Astrocyte (in vitro differentiated cells and primary cell): Measurements from ENCODE around the gene PNPLA5. TPM values are rescaled to one million over a fixed set of nuclear protein-coding genes. Genes with fewer than 3 reads are reported as not detected.

Experiments
- DNase-seq: peaks from one replicate; pipeline ENCODE4 v3.0.0-alpha.2; 2010; ENCODE audit warnings: low read depth
- FAIRE-seq: peaks from 2 replicates; lab custom pipeline; 2011; peaks lifted over from hg19 to GRCh38; lab: Jason Lieb, UNC
- H2AFZ ChIP-seq: 2 replicates; pipeline ENCODE4 v1.6.0; 2012; ENCODE audit warnings: low read depth, low read length, inconsistent platforms
- H3K27ac ChIP-seq: 2 replicates; pipeline ENCODE4 v1.5.1; 2011; ENCODE audit warnings: low read depth, low read length, inconsistent platforms
- H3K27me3 ChIP-seq: 2 replicates; pipeline ENCODE4 v1.6.0; 2011; ENCODE audit warnings: low read length, inconsistent platforms; ENCODE audit not compliant: insufficient read depth
- H3K36me3 ChIP-seq: 2 replicates; pipeline ENCODE4 v1.5.1; 2011; ENCODE audit warnings: low read length, inconsistent platforms; ENCODE audit not compliant: insufficient read depth
- H3K4me1 ChIP-seq: 2 replicates; pipeline ENCODE4 v1.5.1; 2011; ENCODE audit warnings: low read length, inconsistent platforms; ENCODE audit not compliant: insufficient read depth
- H3K4me2 ChIP-seq: 2 replicates; pipeline ENCODE4 v1.6.0; 2012; ENCODE audit warnings: low read length, inconsistent platforms
- H3K4me3 ChIP-seq: 2 replicates; pipeline ENCODE4 v1.5.1; 2011; ENCODE audit warnings: low read depth, mild to moderate bottlenecking, low read length, inconsistent platforms; ENCODE audit not compliant: insufficient read depth
- H3K79me2 ChIP-seq: 2 replicates; pipeline ENCODE4 v1.6.0; 2012; ENCODE audit warnings: mild to moderate bottlenecking, low read length, inconsistent platforms; ENCODE audit not compliant: insufficient read depth
- H3K9ac ChIP-seq: 2 replicates; pipeline ENCODE4 v1.6.0; 2012; ENCODE audit warnings: mild to moderate bottlenecking, low read length, inconsistent platforms
- H3K9me3 ChIP-seq: 2 replicates; pipeline ENCODE4 v1.5.1; 2012; ENCODE audit warnings: low read depth, mild to moderate bottlenecking, low read length, inconsistent platforms; ENCODE audit not compliant: insufficient read depth
- H4K20me1 ChIP-seq: 2 replicates; pipeline ENCODE4 v1.6.0; 2012; ENCODE audit warnings: low read length, inconsistent platforms; ENCODE audit not compliant: insufficient read depth
- H3K27ac Mint-ChIP-seq: one replicate; pipeline ENCODE4 v1.8.0; 2021; ENCODE audit warnings: mild to moderate bottlenecking, mixed read lengths; ENCODE audit not compliant: unreplicated experiment
- H3K27me3 Mint-ChIP-seq: one replicate; pipeline ENCODE4 v1.8.0; 2021; ENCODE audit warnings: low read depth, mixed read lengths; ENCODE audit not compliant: unreplicated experiment
- H3K36me3 Mint-ChIP-seq: one replicate; pipeline ENCODE4 v1.8.0; 2021; ENCODE audit warnings: low read depth, mixed read lengths; ENCODE audit not compliant: unreplicated experiment
- H3K4me1 Mint-ChIP-seq: one replicate; pipeline ENCODE4 v1.8.0; 2021; ENCODE audit warnings: low read depth, mixed read lengths; ENCODE audit not compliant: unreplicated experiment
- H3K4me3 Mint-ChIP-seq: one replicate; pipeline ENCODE4 v1.8.0; 2021; ENCODE audit warnings: mild to moderate bottlenecking, moderate library complexity, mixed read lengths; ENCODE audit not compliant: unreplicated experiment
- H3K9me3 Mint-ChIP-seq: one replicate; pipeline ENCODE4 v1.8.0; 2021; ENCODE audit warnings: mild to moderate bottlenecking, mixed read lengths; ENCODE audit not compliant: unreplicated experiment
- EZH2 ChIP-seq: IDR thresholded peaks from 2 replicates; pipeline ENCODE4 v1.6.1; 2012; ENCODE audit warnings: mild to moderate bottlenecking, low read length, inconsistent platforms; ENCODE audit not compliant: insufficient read depth
- total RNA-seq: library from RNA; stranded (reverse); gene quantifications from 2 replicates; pipeline ENCODE4 v1.2.1, GENCODE V29; 2021
- TF ChIP-seq, protein P1 (sequence below): IDR thresholded peaks from 2 replicates; pipeline ENCODE4 v1.5.1; 2011; ENCODE audit warnings: low read depth, mild to moderate bottlenecking, inconsistent platforms, low read length, moderate library complexity; ENCODE audit not compliant: insufficient read depth

Gene PNPLA5
- total RNA-seq, 1 donor from 2014 or later, result not detected

DNA sequence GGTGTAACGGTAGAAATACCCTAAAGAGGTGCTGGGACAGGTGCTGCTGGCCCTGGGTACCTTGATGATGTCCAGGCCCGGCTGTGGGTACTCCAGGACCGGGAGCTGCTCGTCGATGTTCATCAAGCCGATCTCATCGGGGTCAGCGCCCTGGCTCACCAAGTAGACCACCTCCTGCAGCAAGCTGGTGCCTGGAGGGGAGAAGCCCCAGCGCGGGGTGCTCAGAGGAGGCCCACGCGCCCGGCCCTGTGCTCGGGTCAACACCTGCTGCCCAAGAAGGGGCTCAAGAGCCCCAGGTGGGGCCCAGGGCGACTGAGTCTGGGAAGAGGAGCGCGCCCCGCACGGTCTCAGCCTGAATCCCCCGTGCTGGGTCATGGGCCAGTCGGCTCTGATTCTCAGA is 50.1 kb downstream of the PNPLA5 start:
- H3K27me3 ChIP-seq, result no peaks in the 10 kb centered on the region
- peaks cover 16% of the 10 kb centered on the region for H4K20me1 ChIP-seq
- H3K4me1 Mint-ChIP-seq, result peaks cover 5% of the 10 kb centered on the region
- H3K27ac Mint-ChIP-seq, result no peak overlapping the region
- H3K79me2 ChIP-seq, result no peaks in the 10 kb centered on the region
- H3K27me3 Mint-ChIP-seq, result peaks cover 5% of the 10 kb centered on the region
- no peak overlapping the region for H2AFZ ChIP-seq
- no peak overlapping the region for H3K27ac ChIP-seq
- no peaks in the 10 kb centered on the region for H3K9me3 Mint-ChIP-seq
- peaks cover 6% of the 10 kb centered on the region for H3K36me3 Mint-ChIP-seq
- TF ChIP-seq EZH2, result no peak
- TF ChIP-seq, protein P1, sequence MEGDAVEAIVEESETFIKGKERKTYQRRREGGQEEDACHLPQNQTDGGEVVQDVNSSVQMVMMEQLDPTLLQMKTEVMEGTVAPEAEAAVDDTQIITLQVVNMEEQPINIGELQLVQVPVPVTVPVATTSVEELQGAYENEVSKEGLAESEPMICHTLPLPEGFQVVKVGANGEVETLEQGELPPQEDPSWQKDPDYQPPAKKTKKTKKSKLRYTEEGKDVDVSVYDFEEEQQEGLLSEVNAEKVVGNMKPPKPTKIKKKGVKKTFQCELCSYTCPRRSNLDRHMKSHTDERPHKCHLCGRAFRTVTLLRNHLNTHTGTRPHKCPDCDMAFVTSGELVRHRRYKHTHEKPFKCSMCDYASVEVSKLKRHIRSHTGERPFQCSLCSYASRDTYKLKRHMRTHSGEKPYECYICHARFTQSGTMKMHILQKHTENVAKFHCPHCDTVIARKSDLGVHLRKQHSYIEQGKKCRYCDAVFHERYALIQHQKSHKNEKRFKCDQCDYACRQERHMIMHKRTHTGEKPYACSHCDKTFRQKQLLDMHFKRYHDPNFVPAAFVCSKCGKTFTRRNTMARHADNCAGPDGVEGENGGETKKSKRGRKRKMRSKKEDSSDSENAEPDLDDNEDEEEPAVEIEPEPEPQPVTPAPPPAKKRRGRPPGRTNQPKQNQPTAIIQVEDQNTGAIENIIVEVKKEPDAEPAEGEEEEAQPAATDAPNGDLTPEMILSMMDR, result no peak
- peaks cover 13% of the 10 kb centered on the region for H3K4me1 ChIP-seq
- no peak for DNase-seq
- no peaks in the 10 kb centered on the region for H3K9me3 ChIP-seq
- no peaks in the 10 kb centered on the region for H3K36me3 ChIP-seq
- FAIRE-seq, result no peak
- no peak overlapping the region for H3K4me3 Mint-ChIP-seq
- H3K9ac ChIP-seq, result no peak overlapping the region
- H3K4me3 ChIP-seq, result no peak overlapping the region
- no peak overlapping the region for H3K4me2 ChIP-seq

DNA sequence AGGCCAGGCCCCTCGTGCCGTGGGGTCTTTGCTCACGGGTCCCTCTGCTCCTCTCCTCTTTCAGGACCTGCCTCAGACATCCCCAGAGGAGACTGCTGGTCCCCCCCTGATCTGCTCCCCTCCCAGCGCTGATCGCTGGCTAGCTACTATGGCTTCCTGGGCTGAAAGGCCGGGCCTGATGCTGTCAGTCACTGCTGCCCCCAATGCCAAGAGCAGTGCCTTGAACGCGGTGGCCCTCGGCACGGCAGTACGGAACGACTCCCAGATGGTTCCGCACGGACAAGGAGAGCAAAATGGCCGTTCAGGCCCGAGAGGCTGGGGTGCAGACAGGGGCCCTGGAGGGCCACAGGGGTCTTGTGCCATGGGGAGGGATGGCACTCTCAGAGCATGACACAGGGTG is 51.0 kb downstream of the PNPLA5 start:
- Mint-ChIP-seq H3K4me1 (no peaks in the 10 kb centered on the region), H3K27ac (no peak overlapping the region)

DNA sequence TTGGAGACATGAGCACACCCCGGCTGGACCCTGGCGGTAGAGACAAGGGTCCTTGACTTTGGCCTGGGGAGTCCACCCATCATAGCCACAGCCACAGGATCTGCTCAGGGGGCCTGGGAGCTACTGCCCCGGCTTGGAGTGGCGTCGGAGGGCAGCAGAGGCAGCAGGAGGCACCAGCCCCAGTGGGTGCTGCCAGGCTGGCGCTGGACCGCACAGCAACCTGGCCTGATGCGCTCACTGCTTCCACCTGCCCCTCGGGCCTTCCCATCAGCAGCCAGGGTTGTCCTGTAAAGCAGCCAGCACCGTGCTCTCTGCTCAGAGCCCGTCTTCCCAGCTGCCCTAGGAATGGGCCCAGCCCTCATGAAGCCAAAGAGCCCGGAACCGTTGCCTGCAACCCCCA is 51.4 kb downstream of the PNPLA5 start:
- Histone ChIP-seq H2AFZ (no peak overlapping the region), H3K36me3 (no peaks in the 10 kb centered on the region), H3K9ac (no peak overlapping the region), H3K4me2 (no peak overlapping the region), H3K4me3 (no peak overlapping the region), H3K9me3 (no peaks in the 10 kb centered on the region), H3K4me1 (peaks cover 13% of the 10 kb centered on the region), H4K20me1 (peaks cover 5% of the 10 kb centered on the region), H3K27me3 (no peaks in the 10 kb centered on the region), H3K27ac (no peak overlapping the region), H3K79me2 (no peaks in the 10 kb centered on the region)
- Mint-ChIP-seq H3K27ac (no peak overlapping the region), H3K27me3 (peaks cover under 1% of the 10 kb centered on the region), H3K4me3 (no peak overlapping the region), H3K9me3 (no peaks in the 10 kb centered on the region), H3K4me1 (no peaks in the 10 kb centered on the region), H3K36me3 (peaks cover 7% of the 10 kb centered on the region)
- TF ChIP-seq EZH2, result no peak
- TF ChIP-seq, protein P1, result no peak
- no peak for DNase-seq
- no peak for FAIRE-seq

More for the DNA sequence above, 51.0 kb downstream of the PNPLA5 start:
- no peaks in the 10 kb centered on the region for H3K79me2 ChIP-seq
- no peak overlapping the region for H3K27ac ChIP-seq
- Mint-ChIP-seq H3K27me3 (no peaks in the 10 kb centered on the region), H3K4me3 (no peak overlapping the region), H3K36me3 (peaks cover 4% of the 10 kb centered on the region), H3K9me3 (no peaks in the 10 kb centered on the region)
- no peaks in the 10 kb centered on the region for H3K9me3 ChIP-seq
- no peak overlapping the region for H3K4me3 ChIP-seq
- no peaks in the 10 kb centered on the region for H3K36me3 ChIP-seq
- peaks cover 13% of the 10 kb centered on the region for H3K4me1 ChIP-seq
- TF ChIP-seq, protein P1, result no peak
- no peak for TF ChIP-seq EZH2
- H3K9ac ChIP-seq, result no peak overlapping the region
- H4K20me1 ChIP-seq, result peaks cover 9% of the 10 kb centered on the region
- FAIRE-seq (no peak), DNase-seq (no peak)
- no peak overlapping the region for H2AFZ ChIP-seq
- H3K27me3 ChIP-seq, result no peaks in the 10 kb centered on the region
- no peak overlapping the region for H3K4me2 ChIP-seq
